C4-2B (cell line): ENCODE measurements around the gene NCBP2.

ENCODE experiments used
- CTCF ChIP-seq: fragments of 450-650 bp; conservative IDR thresholded peaks from 2 replicates; pipeline ENCODE4 v1.5.1; 2017; ENCODE audit warnings: mild to moderate bottlenecking
- ZFX ChIP-seq: fragments of 450-650 bp; IDR thresholded peaks from 2 replicates; pipeline ENCODE4 v1.6.1; 2017

- TF ChIP-seq CTCF (no peak), ZFX (no peak)
Observed at GRCh38 chr3:196969134-196969659, 26.9 kb upstream of the NCBP2 start.
